ENCODE data around the gene FXYD6. TPM values are rescaled to one million over a fixed set of nuclear protein-coding genes. Genes with fewer than 3 reads are reported as not detected.

FXYD6 gene
- total RNA-seq, 1 donor from 2014 or later: 95.6 TPM

GRCh38 chr11:117806846-117807245 lies 69.6 kb downstream of the FXYD6 start:
- peaks cover 19% of the 10 kb centered on the region for H3K27me3 ChIP-seq
- no peaks in the 10 kb centered on the region for H3K79me2 ChIP-seq (ENCODE audit: low read depth)
- H3K27ac ChIP-seq: no peak overlapping the region
- Mint-ChIP-seq H3K27me3 (ENCODE audit: insufficient read depth, low read depth) (peaks cover 25% of the 10 kb centered on the region), H3K4me1 (peaks cover 22% of the 10 kb centered on the region), H3K36me3 (no peaks in the 10 kb centered on the region), H3K27ac (no peak overlapping the region), H3K9me3 (no peaks in the 10 kb centered on the region), H3K4me3 (no peak overlapping the region)
- DNase-seq (ENCODE audit: low spot score): no peak
- no peaks in the 10 kb centered on the region for H4K20me1 ChIP-seq (ENCODE audit: low read depth)
- H3K4me3 ChIP-seq: no peak overlapping the region
- no peak overlapping the region for H2AFZ ChIP-seq (replicated peaks)
- H3K9ac ChIP-seq: no peak overlapping the region
- H3F3A ChIP-seq (ENCODE audit: low read depth): peaks cover 3% of the 10 kb centered on the region
- no peaks in the 10 kb centered on the region for H3K9me3 ChIP-seq (ENCODE audit: low read depth)
- H3K4me1 ChIP-seq: no peaks in the 10 kb centered on the region
- no peaks in the 10 kb centered on the region for H3K36me3 ChIP-seq
- no peak overlapping the region for H3K4me2 ChIP-seq
- TF ChIP-seq CTCF (IDR thresholded peaks at IDR 0.05) (no peak), EZH2 (IDR thresholded peaks at IDR 0.05) (no peak), EZH2phosphoT487 (IDR thresholded peaks at IDR 0.05) (no peak)

GRCh38 chr11:117805045-117805444 lies 71.4 kb downstream of the FXYD6 start:
- Histone ChIP-seq H3K79me2 (ENCODE audit: low read depth) (no peaks in the 10 kb centered on the region), H3K9ac (no peak overlapping the region), H3K9me3 (ENCODE audit: low read depth) (no peaks in the 10 kb centered on the region), H3K4me2 (no peak overlapping the region), H2AFZ (replicated peaks) (no peak overlapping the region), H3K36me3 (no peaks in the 10 kb centered on the region), H3K4me3 (no peak overlapping the region), H3K27ac (no peak overlapping the region), H3K4me1 (no peaks in the 10 kb centered on the region), H4K20me1 (ENCODE audit: low read depth) (no peaks in the 10 kb centered on the region), H3F3A (ENCODE audit: low read depth) (peaks cover 3% of the 10 kb centered on the region), H3K27me3 (peaks cover 37% of the 10 kb centered on the region)
- H3K36me3 Mint-ChIP-seq: no peaks in the 10 kb centered on the region
- no peak for TF ChIP-seq EZH2phosphoT487 (IDR thresholded peaks at IDR 0.05)
- no peak for TF ChIP-seq CTCF (IDR thresholded peaks at IDR 0.05)
- TF ChIP-seq EZH2 (IDR thresholded peaks at IDR 0.05): no peak
- no peak overlapping the region for H3K4me3 Mint-ChIP-seq
- no peak overlapping the region for H3K27ac Mint-ChIP-seq
- H3K27me3 Mint-ChIP-seq (ENCODE audit: insufficient read depth, low read depth): peaks cover 24% of the 10 kb centered on the region
- DNase-seq (ENCODE audit: low spot score): no peak
- H3K9me3 Mint-ChIP-seq: no peaks in the 10 kb centered on the region
- H3K4me1 Mint-ChIP-seq: peaks cover 11% of the 10 kb centered on the region

- Histone ChIP-seq H3K4me3 (no peak overlapping the region), H3K27me3 (peaks cover 48% of the 10 kb centered on the region), H3K4me2 (no peak overlapping the region), H3F3A (ENCODE audit: low read depth) (peaks cover 3% of the 10 kb centered on the region), H3K4me1 (no peaks in the 10 kb centered on the region), H4K20me1 (ENCODE audit: low read depth) (no peaks in the 10 kb centered on the region), H3K79me2 (ENCODE audit: low read depth) (no peaks in the 10 kb centered on the region), H3K9ac (no peak overlapping the region), H3K36me3 (no peaks in the 10 kb centered on the region), H2AFZ (replicated peaks) (no peak overlapping the region), H3K9me3 (ENCODE audit: low read depth) (no peaks in the 10 kb centered on the region), H3K27ac (no peak overlapping the region)
- H3K36me3 Mint-ChIP-seq: no peaks in the 10 kb centered on the region
- no peak overlapping the region for H3K4me3 Mint-ChIP-seq
- peaks cover 13% of the 10 kb centered on the region for H3K4me1 Mint-ChIP-seq
- H3K27me3 Mint-ChIP-seq (ENCODE audit: insufficient read depth, low read depth): peaks cover 25% of the 10 kb centered on the region
- no peaks in the 10 kb centered on the region for H3K9me3 Mint-ChIP-seq
- no peak for DNase-seq (ENCODE audit: low spot score)
- TF ChIP-seq EZH2 (IDR thresholded peaks at IDR 0.05): no peak
- TF ChIP-seq CTCF (IDR thresholded peaks at IDR 0.05): no peak
- TF ChIP-seq EZH2phosphoT487 (IDR thresholded peaks at IDR 0.05): no peak
- no peak overlapping the region for H3K27ac Mint-ChIP-seq
Measured at GRCh38 chr11:117803896-117804295, 72.6 kb downstream of the FXYD6 start.

Data from neural progenitor cell (in vitro differentiated cells).